ENCODE data around the gene GLI3. TPM values are rescaled to one million over a fixed set of nuclear protein-coding genes. Genes with fewer than 3 reads are reported as not detected.

The GLI3 gene
- total and polyA plus RNA-seq, 2 donors (not counting 1 experiment from before 2014, with no cell fraction given), result 6.4 to 6.5 TPM

GRCh38 chr7:42212541-42213090 lies 24.4 kb downstream of the GLI3 start:
- no peaks in the 10 kb centered on the region for H3K27me3 ChIP-seq (ENCODE audit: control insufficient read depth, insufficient read depth, low read length)
- H3K4me2 ChIP-seq (ENCODE audit: extremely low read depth, insufficient read depth, low read length), result no peak overlapping the region
- H3K4me3 ChIP-seq (replicated peaks in 1 of 4; ENCODE audit: control extremely low read depth in 1 of 4, insufficient read depth in 1 of 4, low read depth in 3 of 4, low read length in 4 of 4), result no peak overlapping the region
- peaks cover 2% of the 10 kb centered on the region for H3K79me2 ChIP-seq (ENCODE audit: control insufficient read depth, insufficient read depth, low read length)
- TF ChIP-seq CTCF (conservative IDR thresholded peaks at IDR 0.05 in 1 of 2, IDR thresholded peaks at IDR 0.05 in 1 of 2; ENCODE audit: low read depth in 1 of 2, low read length in 2 of 2) (no peak), EZH2 (IDR thresholded peaks at IDR 0.05; ENCODE audit: low read length, missing control alignments) (no peak)
- no peak overlapping the region for H3K27ac ChIP-seq (ENCODE audit: insufficient read depth, low read length)
- H2AFZ ChIP-seq (ENCODE audit: low read length), result no peak overlapping the region
- no peak overlapping the region for H3K9ac ChIP-seq (ENCODE audit: insufficient read depth, low read length)
- no peak for DNase-seq (ENCODE audit: low read depth in 2 of 2)
- H3K9me3 ChIP-seq (ENCODE audit: control insufficient read depth, insufficient read depth, low read depth, low read length), result no peaks in the 10 kb centered on the region
- no peaks in the 10 kb centered on the region for H3K36me3 ChIP-seq (ENCODE audit: control insufficient read depth, insufficient read depth, low read length)
- H4K20me1 ChIP-seq (ENCODE audit: control insufficient read depth, extremely low read depth, insufficient read depth, low read length), result no peaks in the 10 kb centered on the region
- no peaks in the 10 kb centered on the region for H3K4me1 ChIP-seq (ENCODE audit: control insufficient read depth, extremely low read depth, insufficient read depth, low read length)

- no peak for DNase-seq (ENCODE audit: low read depth in 2 of 2)
- Histone ChIP-seq H3K4me3 (replicated peaks in 1 of 4; ENCODE audit: control extremely low read depth in 1 of 4, insufficient read depth in 1 of 4, low read depth in 3 of 4, low read length in 4 of 4) (no peak overlapping the region), H3K36me3 (ENCODE audit: control insufficient read depth, insufficient read depth, low read length) (no peaks in the 10 kb centered on the region), H3K9me3 (ENCODE audit: control insufficient read depth, insufficient read depth, low read depth, low read length) (no peaks in the 10 kb centered on the region), H4K20me1 (ENCODE audit: control insufficient read depth, extremely low read depth, insufficient read depth, low read length) (no peaks in the 10 kb centered on the region), H3K27ac (ENCODE audit: insufficient read depth, low read length) (no peak overlapping the region), H2AFZ (ENCODE audit: low read length) (no peak overlapping the region), H3K9ac (ENCODE audit: insufficient read depth, low read length) (no peak overlapping the region), H3K4me1 (ENCODE audit: control insufficient read depth, extremely low read depth, insufficient read depth, low read length) (no peaks in the 10 kb centered on the region), H3K79me2 (ENCODE audit: control insufficient read depth, insufficient read depth, low read length) (peaks cover 1% of the 10 kb centered on the region), H3K27me3 (ENCODE audit: control insufficient read depth, insufficient read depth, low read length) (no peaks in the 10 kb centered on the region), H3K4me2 (ENCODE audit: extremely low read depth, insufficient read depth, low read length) (no peak overlapping the region)
- TF ChIP-seq CTCF (conservative IDR thresholded peaks at IDR 0.05 in 1 of 2, IDR thresholded peaks at IDR 0.05 in 1 of 2; ENCODE audit: low read depth in 1 of 2, low read length in 2 of 2) (no peak), EZH2 (IDR thresholded peaks at IDR 0.05; ENCODE audit: low read length, missing control alignments) (no peak)
Measured at GRCh38 chr7:42211938-42212337, 25.1 kb downstream of the GLI3 start.

- DNase-seq (ENCODE audit: low read depth in 2 of 2), result no peak
- Histone ChIP-seq H3K4me2 (ENCODE audit: extremely low read depth, insufficient read depth, low read length) (no peak overlapping the region), H3K79me2 (ENCODE audit: control insufficient read depth, insufficient read depth, low read length) (peaks cover 1% of the 10 kb centered on the region)
Measured at GRCh38 chr7:42210779-42211178, 26.2 kb downstream of the GLI3 start.

More at GRCh38 chr7:42210779-42211178, 26.2 kb downstream of the GLI3 start:
- no peaks in the 10 kb centered on the region for H3K36me3 ChIP-seq (ENCODE audit: control insufficient read depth, insufficient read depth, low read length)
- no peak overlapping the region for H3K4me3 ChIP-seq (replicated peaks in 1 of 4; ENCODE audit: control extremely low read depth in 1 of 4, insufficient read depth in 1 of 4, low read depth in 3 of 4, low read length in 4 of 4)
- H3K9ac ChIP-seq (ENCODE audit: insufficient read depth, low read length), result no peak overlapping the region
- no peaks in the 10 kb centered on the region for H4K20me1 ChIP-seq (ENCODE audit: control insufficient read depth, extremely low read depth, insufficient read depth, low read length)
- no peak overlapping the region for H2AFZ ChIP-seq (ENCODE audit: low read length)
- H3K9me3 ChIP-seq (ENCODE audit: control insufficient read depth, insufficient read depth, low read depth, low read length), result no peaks in the 10 kb centered on the region
- TF ChIP-seq CTCF (conservative IDR thresholded peaks at IDR 0.05 in 1 of 2, IDR thresholded peaks at IDR 0.05 in 1 of 2; ENCODE audit: low read depth in 1 of 2, low read length in 2 of 2) (no peak), EZH2 (IDR thresholded peaks at IDR 0.05; ENCODE audit: low read length, missing control alignments) (no peak)
- H3K4me1 ChIP-seq (ENCODE audit: control insufficient read depth, extremely low read depth, insufficient read depth, low read length), result no peaks in the 10 kb centered on the region
- H3K27ac ChIP-seq (ENCODE audit: insufficient read depth, low read length), result no peak overlapping the region
- H3K27me3 ChIP-seq (ENCODE audit: control insufficient read depth, insufficient read depth, low read length), result no peaks in the 10 kb centered on the region

Measured in fibroblast of lung (primary cell).